GM12874 (cell line): Measurements from ENCODE around the gene RLF.

Experiments
- TF ChIP-seq, protein P1 (sequence below): IDR thresholded peaks from 2 replicates; pipeline ENCODE4 v1.5.1; 2011; ENCODE audit warnings: low read depth, mild to moderate bottlenecking, control low read depth, low read length, moderate library complexity; ENCODE audit not compliant: insufficient read depth

RLF gene

GRCh38 chr1:40281853-40282252 is 120.7 kb downstream of the RLF start:
- TF ChIP-seq, protein P1, sequence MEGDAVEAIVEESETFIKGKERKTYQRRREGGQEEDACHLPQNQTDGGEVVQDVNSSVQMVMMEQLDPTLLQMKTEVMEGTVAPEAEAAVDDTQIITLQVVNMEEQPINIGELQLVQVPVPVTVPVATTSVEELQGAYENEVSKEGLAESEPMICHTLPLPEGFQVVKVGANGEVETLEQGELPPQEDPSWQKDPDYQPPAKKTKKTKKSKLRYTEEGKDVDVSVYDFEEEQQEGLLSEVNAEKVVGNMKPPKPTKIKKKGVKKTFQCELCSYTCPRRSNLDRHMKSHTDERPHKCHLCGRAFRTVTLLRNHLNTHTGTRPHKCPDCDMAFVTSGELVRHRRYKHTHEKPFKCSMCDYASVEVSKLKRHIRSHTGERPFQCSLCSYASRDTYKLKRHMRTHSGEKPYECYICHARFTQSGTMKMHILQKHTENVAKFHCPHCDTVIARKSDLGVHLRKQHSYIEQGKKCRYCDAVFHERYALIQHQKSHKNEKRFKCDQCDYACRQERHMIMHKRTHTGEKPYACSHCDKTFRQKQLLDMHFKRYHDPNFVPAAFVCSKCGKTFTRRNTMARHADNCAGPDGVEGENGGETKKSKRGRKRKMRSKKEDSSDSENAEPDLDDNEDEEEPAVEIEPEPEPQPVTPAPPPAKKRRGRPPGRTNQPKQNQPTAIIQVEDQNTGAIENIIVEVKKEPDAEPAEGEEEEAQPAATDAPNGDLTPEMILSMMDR: no peak
